GM12864 (cell line): ENCODE measurements around the gene ZNF550.

Experiments
- DNase-seq: peaks from one replicate; pipeline ENCODE4 v3.0.0-alpha.2; 2011; ENCODE audit warnings: low read depth
- H3K4me3 ChIP-seq: 2 replicates; pipeline ENCODE4 v1.5.1; 2011; ENCODE audit warnings: mild to moderate bottlenecking, low read depth, low read length, control low read depth
- CTCF ChIP-seq: IDR thresholded peaks from 2 replicates; pipeline ENCODE4 v1.5.1; 2011; ENCODE audit warnings: low read depth, mild to moderate bottlenecking, moderate library complexity, low read length, control low read depth, inconsistent platforms; ENCODE audit errors: missing control alignments

Gene ZNF550

GRCh38 chr19:57487477-57488298, 72.0 kb downstream of the ZNF550 start, which contains the start of gene ZNF419:
TSS of gene ZNF419 (plus strand) at chr19:57487750. CDS start at chr19:57487951, 201 bp downstream.
- peak; percentile 7 for TF ChIP-seq CTCF
- peak; percentile 88 for DNase-seq
- H3K4me3 ChIP-seq, result peak within 1 kb of the TSS; percentile 91
